Right lobe of liver (tissue), 4 donors: ENCODE results near the gene MYRFL.

Experiments
- CTCF ChIP-seq, 4 donors: fragments of 200-600 bp in 3 of 4; fragments of 450-650 bp in 1 of 4; IDR thresholded peaks; one replicate each; pipeline versions ENCODE4 v1.5.1 to v1.8.0; 2016 to 2022; ENCODE audit warnings: antibody characterized with exemption in 4 of 4, mild to moderate bottlenecking in 2 of 4
- POLR2A ChIP-seq: fragments of 450-650 bp; IDR thresholded peaks from one replicate; pipeline ENCODE4 v1.6.1; 2017; ENCODE audit warnings: antibody characterized with exemption, mild to moderate bottlenecking
- donor health status: DM: no; HTN: no; CAD: no.
- donor health status: DM: no; HTN: no; CAD: no.
- donor health status: DM: no; HTN: yes; CAD: no.

GRCh38 chr12:69918287-69918686 is 93.3 kb downstream of the MYRFL start:
- no peak for TF ChIP-seq CTCF (IDR thresholded peaks at IDR 0.05)
- TF ChIP-seq POLR2A, result no peak
